Right renal pelvis (tissue), 4 donors: ENCODE results near the gene OTOG. TPM values are rescaled to one million over a fixed set of nuclear protein-coding genes. Genes with fewer than 3 reads are reported as not detected.
A peak's percentile ranks its signal among the peaks of the same experiment; 100 is the strongest.

Experiments used
- DNase-seq, 4 donors: peaks; one replicate each; pipeline ENCODE4 v3.0.0-alpha.2; 2013; ENCODE audit warnings: low read depth in 4 of 4, low spot score in 3 of 4, missing footprints in 1 of 4
- polyA plus RNA-seq, 4 donors: library from polyadenylated mRNA; unstranded; fragments of 120-200 nt; gene quantifications; one replicate each; pipeline ENCODE4 v1.2.1, GENCODE V29; 2013; ENCODE audit not compliant: insufficient read length in 4 of 4

The OTOG gene
- polyA plus RNA-seq, 4 donors, result 0.25 to 0.54 (median 0.34) TPM

DNA sequence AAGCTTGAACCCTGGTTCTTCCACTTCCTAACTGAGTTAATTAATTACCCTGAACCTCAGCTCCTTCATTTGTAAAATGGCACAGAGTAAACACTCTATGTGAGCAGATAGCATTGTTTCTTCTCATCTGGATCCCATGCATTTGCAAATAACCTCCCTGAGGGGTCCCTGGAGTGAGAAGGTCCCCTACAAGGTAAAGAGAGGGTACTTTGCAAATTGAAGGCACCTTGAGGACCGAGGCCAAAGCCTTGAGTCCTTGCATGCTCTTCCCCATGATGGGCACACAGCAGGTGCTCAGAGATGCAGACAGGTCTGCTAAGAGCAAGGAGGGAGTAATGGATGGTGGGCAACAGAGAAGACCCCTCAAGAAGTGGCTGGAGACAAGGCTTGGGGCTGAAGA lies 33.2 kb downstream of the OTOG start:
- no peak for DNase-seq

DNA sequence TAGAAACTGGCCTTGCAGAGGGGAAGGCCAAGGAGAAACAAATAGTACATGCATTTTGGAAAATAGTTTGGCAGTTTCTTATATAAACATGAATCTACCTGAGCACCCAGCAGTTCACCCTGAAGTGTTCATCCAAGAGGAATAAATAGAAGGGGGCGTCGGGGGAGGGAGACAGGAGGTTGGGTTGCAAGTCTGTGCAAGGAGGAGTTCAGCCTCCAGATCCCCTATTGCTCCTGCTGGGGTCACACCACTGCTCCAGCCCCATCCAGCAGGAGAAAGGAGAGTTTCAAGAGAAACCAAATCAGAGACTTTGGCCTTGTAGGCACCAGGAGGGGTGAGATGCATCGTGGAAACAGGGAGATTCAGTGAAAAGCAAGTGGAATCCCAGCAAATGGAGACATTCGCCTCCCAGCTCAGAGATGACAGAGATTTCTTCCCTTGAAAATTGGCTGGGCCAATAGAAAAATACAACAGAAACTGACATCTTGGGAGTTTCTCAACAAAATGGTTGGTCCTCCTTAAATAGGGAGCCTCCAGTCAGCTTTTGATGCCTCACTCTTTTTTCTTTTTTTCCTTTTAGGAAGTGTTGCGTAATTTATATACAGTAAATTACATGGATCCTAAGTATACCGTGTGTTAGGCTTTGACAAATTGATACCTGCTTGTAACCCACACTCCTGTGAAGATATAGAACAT lies 34.1 kb downstream of the OTOG start:
- no peak for DNase-seq

- no peak for DNase-seq
These were observed 34.6 kb downstream of the OTOG start for GRCh38 chr11:17581732-17582053.

- DNase-seq, result no peak
These were observed 39.0 kb downstream of the OTOG start for GRCh38 chr11:17585911-17586695.

GRCh38 chr11:17588166-17588565 lies 41.1 kb downstream of the OTOG start:
- no peak for DNase-seq

GRCh38 chr11:17588721-17589120 lies 41.7 kb downstream of the OTOG start:
- no peak for DNase-seq

- no peak for DNase-seq
These were observed 43.4 kb downstream of the OTOG start for GRCh38 chr11:17590463-17590862.

- DNase-seq, result no peak
These were observed 44.2 kb downstream of the OTOG start for GRCh38 chr11:17591293-17591692.

GRCh38 chr11:17593466-17594245 lies 46.6 kb downstream of the OTOG start:
- no peak for DNase-seq

DNA sequence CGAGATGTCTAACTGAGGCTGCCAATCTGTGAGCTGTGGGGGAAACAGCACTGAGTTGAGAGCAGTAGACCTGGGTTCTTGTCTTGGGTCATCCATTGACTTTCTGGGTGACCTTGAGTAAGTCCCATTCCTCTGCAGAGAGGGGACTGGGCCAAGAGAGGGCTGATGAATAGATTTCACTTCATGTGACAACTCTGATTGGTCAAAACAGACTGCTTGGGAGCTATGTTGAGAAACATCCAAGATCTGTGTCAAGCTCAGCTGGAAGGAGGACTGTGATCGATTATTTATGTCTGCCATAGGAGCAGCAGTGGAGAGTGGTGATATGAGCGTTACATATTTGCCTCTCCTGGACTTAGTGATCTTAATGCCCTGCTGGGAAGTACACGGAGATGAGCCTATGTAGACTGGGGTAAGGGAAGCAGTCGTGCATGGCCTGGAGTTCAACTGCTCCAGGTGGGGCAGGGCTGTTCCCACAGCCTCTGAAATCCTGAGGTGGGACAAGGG lies 47.7 kb downstream of the OTOG start:
- DNase-seq, result no peak

GRCh38 chr11:17595526-17596309 lies 48.7 kb downstream of the OTOG start:
- DNase-seq, result no peak

GRCh38 chr11:17596310-17596669 lies 49.2 kb downstream of the OTOG start:
- no peak for DNase-seq

GRCh38 chr11:17596711-17597110 lies 49.7 kb downstream of the OTOG start:
- DNase-seq, result no peak

- no peak for DNase-seq
These were observed 50.7 kb downstream of the OTOG start for GRCh38 chr11:17597770-17598169.

- peak; percentile 34 to 65 (median 44) for DNase-seq
These were observed 51.8 kb downstream of the OTOG start for GRCh38 chr11:17598700-17599459.

- DNase-seq, result no peak
These were observed 52.4 kb downstream of the OTOG start for GRCh38 chr11:17599460-17599925.

GRCh38 chr11:17600316-17601255 lies 53.5 kb downstream of the OTOG start:
- no peak for DNase-seq

DNA sequence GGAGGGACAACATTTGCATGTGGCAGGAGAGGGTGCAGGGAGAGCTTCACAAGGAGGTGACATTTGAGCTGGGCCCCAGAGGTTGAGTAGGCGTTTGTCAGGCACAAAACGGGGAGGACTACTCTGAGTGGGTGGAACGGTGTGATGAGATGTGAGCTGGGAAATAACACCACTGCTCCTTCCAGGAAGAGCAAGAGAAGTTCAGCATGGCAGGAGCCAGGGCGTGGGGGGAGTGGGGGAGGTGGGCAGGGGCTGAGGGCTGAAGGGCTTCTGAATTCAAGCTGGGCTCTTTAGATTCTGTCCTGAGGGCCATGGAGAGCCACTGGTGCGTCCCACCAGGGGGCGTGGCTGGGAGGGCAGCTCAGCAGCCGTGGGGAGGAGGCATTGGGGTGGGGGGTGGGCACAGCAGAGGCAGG lies 54.2 kb downstream of the OTOG start:
- no peak for DNase-seq

DNA sequence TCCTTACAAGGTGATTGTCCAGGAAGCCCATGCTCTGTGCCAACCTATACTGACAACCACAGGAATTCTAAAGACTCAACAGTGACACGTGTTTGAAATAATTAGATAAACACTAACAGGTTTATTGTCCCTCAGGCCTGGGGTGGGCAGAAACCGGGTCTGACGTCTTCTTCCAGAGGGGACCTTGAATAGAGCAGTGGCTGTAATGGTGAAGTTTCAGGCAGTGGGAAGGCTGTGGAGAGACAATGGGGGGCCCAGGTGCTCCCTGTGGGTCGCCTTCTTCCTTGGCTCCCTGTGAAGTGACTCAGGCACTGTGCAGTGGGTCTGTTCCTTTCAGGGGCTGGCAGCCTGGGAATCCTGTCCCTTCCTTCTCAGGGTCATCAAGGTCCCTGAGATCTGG lies 54.6 kb downstream of the OTOG start:
- no peak for DNase-seq
